IMR-90 (cell line): ENCODE data around the gene SLCO3A1. TPM values are rescaled to one million over a fixed set of nuclear protein-coding genes. Genes with fewer than 3 reads are reported as not detected.

Experiments used
- ATAC-seq: fragments of 200-7000 bp; cut with Tn5 transposase; 2 replicates; pipeline ENCODE4 v1.9.1; 2020; ENCODE audit warnings: low read depth, mild to moderate bottlenecking, moderate library complexity
- BruUV-seq: library from RNA; stranded (reverse); fragments of 400-500 nt; replicated peaks from 2 replicates; lab custom pipeline; 2021; lab: Mats Ljungman, UMichigan
- CTCF ChIA-PET: fragments of 300-600 bp; formaldehyde crosslinking; extraction: SDS; loops from one replicate; lab custom pipeline; 2021; ENCODE audit warnings: antibody characterized with exemption; lab: Yijun Ruan, JAX
- POLR2A ChIA-PET: fragments of 300-600 bp; sonication (Branson Sonifier 250); formaldehyde crosslinking; loops from one replicate; lab custom pipeline; 2022; ENCODE audit warnings: antibody characterized with exemption; ENCODE audit not compliant: unreplicated experiment; lab: Charles Lee
- DNase-seq: peaks from one replicate; pipeline ENCODE4 v3.0.0; 2013
- H2AFZ ChIP-seq: replicated peaks from 2 replicates; pipeline ENCODE3; 2013; ENCODE audit warnings: low read length, mild to moderate bottlenecking; ENCODE audit not compliant: poor library complexity
- H2AK5ac ChIP-seq: 2 replicates; pipeline ENCODE4 v1.6.1; 2013; ENCODE audit warnings: low read depth, low read length, inconsistent platforms
- H2AK9ac ChIP-seq: replicated peaks from 2 replicates; pipeline ENCODE3; 2013; ENCODE audit warnings: mild to moderate bottlenecking, low read depth, low read length, moderate library complexity; ENCODE audit not compliant: poor library complexity
- H2BK120ac ChIP-seq: 2 replicates; pipeline ENCODE4 v1.6.1; 2013; ENCODE audit warnings: low read depth, low read length, inconsistent platforms
- H2BK15ac ChIP-seq: 3 replicates; pipeline ENCODE4 v1.6.1; 2013; ENCODE audit warnings: low read depth, low read length, inconsistent platforms
- H2BK20ac ChIP-seq: 2 replicates; pipeline ENCODE4 v1.6.1; 2013; ENCODE audit warnings: low read depth, mild to moderate bottlenecking, inconsistent platforms, low read length, moderate library complexity
- H2BK5ac ChIP-seq: 2 replicates; pipeline ENCODE4 v1.6.1; 2013; ENCODE audit warnings: mild to moderate bottlenecking, low read depth, low read length, inconsistent platforms; ENCODE audit not compliant: poor library complexity, severe bottlenecking
- H3K14ac ChIP-seq: replicated peaks from 2 replicates; pipeline ENCODE4 v1.6.1; 2013; ENCODE audit warnings: low read depth, low read length, inconsistent platforms
- H3K18ac ChIP-seq: 2 replicates; pipeline ENCODE4 v1.6.1; 2013; ENCODE audit warnings: low read depth, low read length, control low read depth
- H3K23ac ChIP-seq: 2 replicates; pipeline ENCODE4 v1.6.1; 2013; ENCODE audit warnings: low read depth, low read length, inconsistent platforms
- H3K27ac ChIP-seq: 2 replicates; pipeline ENCODE4 v1.5.1; 2013; ENCODE audit warnings: mild to moderate bottlenecking, control low read depth, low read length; ENCODE audit not compliant: insufficient read depth
- H3K27me3 ChIP-seq: 2 replicates; pipeline ENCODE4 v1.6.1; 2013; ENCODE audit warnings: low read length; ENCODE audit not compliant: control insufficient read depth, insufficient read depth
- H3K36me3 ChIP-seq: 2 replicates; pipeline ENCODE4 v1.6.1; 2013; ENCODE audit warnings: low read length, mixed read lengths; ENCODE audit not compliant: control insufficient read depth, insufficient read depth
- H3K4ac ChIP-seq: 2 replicates; pipeline ENCODE4 v1.6.1; 2013; ENCODE audit warnings: low read depth, low read length, inconsistent platforms
- H3K4me1 ChIP-seq: 2 replicates; pipeline ENCODE4 v1.6.1; 2013; ENCODE audit warnings: low read length, mixed read lengths; ENCODE audit not compliant: control insufficient read depth, insufficient read depth
- H3K4me2 ChIP-seq: 2 replicates; pipeline ENCODE4 v1.6.1; 2013; ENCODE audit warnings: low read depth, mild to moderate bottlenecking, control low read depth, low read length, moderate library complexity
- H3K4me3 ChIP-seq: 2 replicates; pipeline ENCODE4 v1.5.1; 2013; ENCODE audit warnings: low read depth, mild to moderate bottlenecking, control low read depth, low read length, moderate library complexity; ENCODE audit not compliant: insufficient read depth
- H3K56ac ChIP-seq: 2 replicates; pipeline ENCODE4 v1.6.1; 2013; ENCODE audit warnings: low read length, inconsistent platforms; ENCODE audit not compliant: insufficient read depth; ENCODE audit errors: extremely low read depth
- H3K79me1 ChIP-seq, 2 experiments: 2 replicates each; pipeline ENCODE4 v1.6.1; 2013; ENCODE audit warnings: low read length in 2 of 2, inconsistent platforms in 1 of 2, low read depth in 1 of 2
- H3K9ac ChIP-seq: 2 replicates; pipeline ENCODE4 v1.6.1; 2013; ENCODE audit warnings: low read depth, low read length, control low read depth
- H3K9me1 ChIP-seq: 2 replicates; pipeline ENCODE4 v1.6.1; 2013; ENCODE audit warnings: low read length, inconsistent platforms; ENCODE audit not compliant: insufficient read depth
- H3K9me3 ChIP-seq: 2 replicates; pipeline ENCODE4 v1.6.1; 2013; ENCODE audit warnings: low read length; ENCODE audit not compliant: control insufficient read depth, insufficient read depth
- H4K20me1 ChIP-seq: 2 replicates; pipeline ENCODE4 v1.6.1; 2013; ENCODE audit warnings: low read length, inconsistent platforms; ENCODE audit not compliant: insufficient read depth
- H4K5ac ChIP-seq: 2 replicates; pipeline ENCODE4 v1.6.1; 2013; ENCODE audit warnings: mild to moderate bottlenecking, low read depth, low read length, control low read depth
- H4K8ac ChIP-seq, 2 experiments: 2 replicates each; pipeline ENCODE4 v1.6.1; 2013; ENCODE audit warnings: low read depth in 2 of 2, low read length in 2 of 2, control low read depth in 1 of 2, inconsistent platforms in 1 of 2
- H4K91ac ChIP-seq: 2 replicates; pipeline ENCODE4 v1.6.1; 2013; ENCODE audit warnings: low read depth, low read length, inconsistent platforms; ENCODE audit not compliant: insufficient read depth
- BHLHE40 ChIP-seq: fragments of 150-350 bp; IDR thresholded peaks from 2 replicates; pipeline ENCODE4 v1.6.1; 2016; ENCODE audit warnings: mild to moderate bottlenecking, low read depth, low read length
- CEBPB ChIP-seq: IDR thresholded peaks from 2 replicates; pipeline ENCODE4 v1.6.1; 2012; ENCODE audit warnings: low read depth, low read length, improper control_type of control experiment
- CHD1 ChIP-seq: IDR thresholded peaks from 2 replicates; pipeline ENCODE4 v1.6.1; 2012; ENCODE audit warnings: low read depth, low read length, improper control_type of control experiment
- CTCF ChIP-seq: conservative IDR thresholded peaks from 2 replicates; pipeline ENCODE4 v1.5.1; 2012; ENCODE audit warnings: mild to moderate bottlenecking, low read depth, low read length, improper control_type of control experiment
- FOS ChIP-seq: fragments of 150-350 bp; IDR thresholded peaks from 2 replicates; pipeline ENCODE4 v1.6.1; 2016; ENCODE audit warnings: low read depth, low read length
- MAFK ChIP-seq: IDR thresholded peaks from 2 replicates; pipeline ENCODE4 v1.6.1; 2012; ENCODE audit warnings: low read depth, low read length, improper control_type of control experiment
- MAZ ChIP-seq: IDR thresholded peaks from 2 replicates; pipeline ENCODE4 v1.6.1; 2012; ENCODE audit warnings: low read depth, mild to moderate bottlenecking, low read length, improper control_type of control experiment, moderate library complexity, borderline replicate concordance
- MXI1 ChIP-seq: IDR thresholded peaks from 2 replicates; pipeline ENCODE4 v1.6.1; 2012; ENCODE audit warnings: low read depth, mild to moderate bottlenecking, low read length, moderate library complexity, borderline replicate concordance
- NFE2L2 ChIP-seq: fragments of 150-350 bp; IDR thresholded peaks from 2 replicates; pipeline ENCODE4 v1.6.1; 2016; ENCODE audit warnings: low read depth, mild to moderate bottlenecking, low read length
- POLR2A ChIP-seq: IDR thresholded peaks from 2 replicates; pipeline ENCODE4 v1.6.1; 2012; ENCODE audit warnings: mild to moderate bottlenecking, low read depth, low read length
- RAD21 ChIP-seq: IDR thresholded peaks from 2 replicates; pipeline ENCODE4 v1.6.1; 2012; ENCODE audit warnings: low read length, improper control_type of control experiment
- RFX5 ChIP-seq: IDR thresholded peaks from 2 replicates; pipeline ENCODE4 v1.8.0; 2012; ENCODE audit warnings: low read depth, mild to moderate bottlenecking, low read length, moderate library complexity
- USF2 ChIP-seq: fragments of 150-350 bp; IDR thresholded peaks from 2 replicates; pipeline ENCODE4 v1.6.1; 2017; ENCODE audit warnings: mild to moderate bottlenecking, antibody characterized with exemption, low read length, low read depth
- WGBS, 2 experiments: methylation state at CpG; one replicate each; pipeline versions ENCODE4 v1.1.5 to v1.1.7; 2013; ENCODE audit warnings: missing lambda C conversion rate in 2 of 2; ENCODE audit not compliant: insufficient read length in 1 of 2; ENCODE audit errors: extremely low coverage in 2 of 2; 5-methylcytosine and 5-hydroxymethylcytosine counted together
- dilution Hi-C: fragments of 300-500 bp; cut with HindIII; formaldehyde crosslinking; loops from one replicate; pipeline ENCODE4 v1.14.3; 2018; ENCODE audit warnings: low sequenced_read_pairs; ENCODE audit not compliant: unreplicated experiment
- in situ Hi-C: fragments of 300-500 bp; cut with MboI; formaldehyde crosslinking; loops from 3 replicates; pipeline ENCODE4 v1.14.3; 2019; ENCODE audit warnings: low sequenced_read_pairs, inconsistent platforms, mixed read lengths
- intact Hi-C: fragments of 100-400 bp; cut with micrococcal nuclease; formaldehyde crosslinking; loops from 2 replicates; pipeline ENCODE4 v1.10.0; 2022
- polyA plus RNA-seq, 3 experiments: library from polyadenylated mRNA; depleted of rRNA; stranded (reverse); fragments of >200 nt; gene quantifications; 2 replicates each; pipeline ENCODE4 v1.2.3, GENCODE V29; 2012; ENCODE audit warnings: low replicate concordance in 1 of 3
- total RNA-seq: library from RNA; depleted of rRNA; stranded (reverse); fragments of >200 nt; gene quantifications from 2 replicates; pipeline ENCODE4 v1.2.3, GENCODE V29; 2012

Gene SLCO3A1
- total and polyA plus RNA-seq, 2 of the 4 experiments (the other 2 are of a cell fraction), result 4.7 to 8.1 TPM

- Histone ChIP-seq H2BK20ac (no peak overlapping the region), H3K18ac (no peak overlapping the region), H3K36me3 (no peaks in the 10 kb centered on the region), H4K91ac (no peak overlapping the region), H3K79me1 (no peaks in the 10 kb centered on the region), H4K20me1 (no peaks in the 10 kb centered on the region), H3K4me3 (no peak overlapping the region), H4K8ac (no peak overlapping the region), H3K56ac (no peak overlapping the region), H3K9me3 (no peaks in the 10 kb centered on the region), H3K4me1 (no peaks in the 10 kb centered on the region), H3K9me1 (no peaks in the 10 kb centered on the region), H3K27me3 (no peaks in the 10 kb centered on the region), H3K4me2 (no peak overlapping the region), H2BK15ac (no peak overlapping the region), H2AFZ (no peak overlapping the region), H2BK120ac (no peak overlapping the region), H2AK9ac (no peak overlapping the region), H3K9ac (no peak overlapping the region), H3K14ac (no peak overlapping the region), H2BK5ac (no peak overlapping the region), H3K4ac (no peak overlapping the region), H3K27ac (no peak overlapping the region), H4K5ac (no peak overlapping the region), H3K23ac (no peak overlapping the region), H2AK5ac (no peak overlapping the region)
- CTCF ChIA-PET, result no interaction called here
- intact Hi-C loops, result no loop called here
- WGBS, 2 experiments, result 100% methylated on average over 1 of the region's 1 CpG; no CpG with 5 or more reads in 1 of the 2 experiments
- in situ Hi-C loops, result no loop called here
- DNase-seq (peak; percentile 12), ATAC-seq (no peak)
- dilution Hi-C loops, result no loop called here
- BruUV-seq, result no TSS peak
- no peak for TF ChIP-seq RFX5
- TF ChIP-seq CEBPB, result no peak
- no peak for TF ChIP-seq MAZ
- no peak for TF ChIP-seq MXI1
- TF ChIP-seq CTCF, result no peak
- no peak for TF ChIP-seq MAFK
- no peak for TF ChIP-seq NFE2L2
- TF ChIP-seq BHLHE40, result no peak
- no peak for TF ChIP-seq POLR2A
- TF ChIP-seq USF2, result no peak
- TF ChIP-seq FOS, result no peak
- TF ChIP-seq RAD21, result no peak
- no peak for TF ChIP-seq CHD1
- POLR2A ChIA-PET, result no interaction called here
These were observed 158.8 kb downstream of the SLCO3A1 start for GRCh38 chr15:92012368-92012629.
